ENCODE data around the gene PDZD2.
"Not testable (repeated sequence)": the region's sequence is repeated elsewhere in the genome, so short reads cannot be mapped to it uniquely, and the experiment has no call there.

The PDZD2 gene

DNA sequence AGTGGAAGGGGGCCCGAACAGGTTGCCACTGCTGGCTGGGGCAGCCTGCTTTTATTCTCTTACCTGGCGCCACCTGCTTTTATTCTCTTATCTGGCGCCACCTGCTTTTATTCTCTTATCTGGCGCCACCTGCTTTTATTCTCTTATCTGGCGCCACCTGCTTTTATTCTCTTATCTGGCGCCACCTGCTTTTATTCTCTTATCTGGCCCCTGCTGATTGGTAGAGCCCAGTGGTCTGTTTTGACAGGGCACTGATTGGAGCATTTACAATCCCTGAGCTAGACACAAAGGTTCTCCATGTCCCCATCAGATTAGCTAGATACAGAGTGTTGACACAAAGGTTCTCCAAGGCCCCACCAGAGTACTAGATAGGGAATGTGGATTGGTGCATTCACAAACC, 52.5 kb downstream of the PDZD2 start:
- H3K27ac Mint-ChIP-seq, H3K4me3 Mint-ChIP-seq: not testable (repeated sequence)

DNA sequence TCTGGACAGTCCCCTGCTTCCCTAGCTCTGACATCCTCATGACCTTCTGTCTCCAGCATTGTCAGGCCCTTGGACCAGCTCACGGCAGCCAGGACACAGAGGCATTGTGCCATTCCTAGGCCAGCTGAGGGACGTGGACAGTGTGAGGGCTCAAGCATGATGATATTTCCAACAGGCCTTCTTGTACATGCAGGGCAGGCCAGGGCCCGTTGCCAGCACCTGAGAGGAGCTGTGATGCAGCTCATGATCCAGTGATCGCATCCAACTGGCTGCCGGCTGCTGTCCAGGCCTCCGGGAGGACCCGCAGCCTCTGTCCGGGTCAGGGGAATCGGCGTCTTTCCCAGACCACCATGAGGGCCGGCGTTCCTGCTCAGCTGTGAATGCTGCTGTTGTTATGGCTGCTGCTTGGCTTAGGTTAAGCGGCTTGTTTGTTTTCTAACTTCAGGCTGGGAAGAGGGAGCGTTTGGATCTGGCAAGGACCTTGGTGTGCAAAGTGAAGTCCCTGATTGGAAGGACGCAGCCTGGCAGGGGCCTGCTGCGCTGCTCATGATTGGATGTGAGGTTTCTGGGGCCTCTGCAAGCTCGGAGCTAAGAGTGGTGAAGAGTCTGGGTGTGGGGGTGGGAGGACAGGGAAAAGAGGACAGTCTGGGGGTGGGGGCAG, 53.8 kb downstream of the PDZD2 start:
- Mint-ChIP-seq H3K27ac (no peak overlapping the region), H3K36me3 (ENCODE audit: low read depth) (no peaks in the 10 kb centered on the region), H3K4me1 (ENCODE audit: low read depth) (no peaks in the 10 kb centered on the region), H3K4me3 (no peak overlapping the region), H3K27me3 (no peaks in the 10 kb centered on the region), H3K9me3 (no peaks in the 10 kb centered on the region)
- no peak for DNase-seq

More for the DNA sequence above, 52.5 kb downstream of the PDZD2 start:
- DNase-seq; H3K27me3 Mint-ChIP-seq; H3K4me1 Mint-ChIP-seq (ENCODE audit: low read depth); H3K9me3 Mint-ChIP-seq; H3K36me3 Mint-ChIP-seq (ENCODE audit: low read depth): not testable (repeated sequence)

DNA sequence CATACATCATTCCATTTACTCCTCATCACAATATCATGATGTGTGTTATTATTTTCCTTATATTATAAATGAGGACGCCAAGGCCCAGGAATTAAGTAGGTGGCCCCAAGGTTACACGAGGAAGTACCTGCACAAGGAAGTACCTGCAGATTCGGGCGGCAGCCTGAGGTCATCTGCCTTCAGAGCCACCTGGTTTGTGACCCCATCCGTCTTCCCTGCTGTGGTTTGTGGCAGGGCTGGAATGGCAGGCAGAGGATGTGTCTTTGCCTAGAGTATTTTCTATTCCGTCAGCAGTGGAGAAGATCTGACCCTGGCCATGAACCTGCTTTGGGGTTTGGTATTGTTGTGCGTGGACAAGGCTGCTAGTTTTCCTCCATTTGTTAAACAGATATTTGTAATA, 59.7 kb downstream of the PDZD2 start:
- H3K27ac Mint-ChIP-seq = no peak overlapping the region
- H3K9me3 Mint-ChIP-seq = no peaks in the 10 kb centered on the region
- no peak overlapping the region for H3K4me3 Mint-ChIP-seq
- no peaks in the 10 kb centered on the region for H3K4me1 Mint-ChIP-seq (ENCODE audit: low read depth)
- no peak for DNase-seq
- H3K27me3 Mint-ChIP-seq = peaks cover 3% of the 10 kb centered on the region
- H3K36me3 Mint-ChIP-seq (ENCODE audit: low read depth) = no peaks in the 10 kb centered on the region

DNA sequence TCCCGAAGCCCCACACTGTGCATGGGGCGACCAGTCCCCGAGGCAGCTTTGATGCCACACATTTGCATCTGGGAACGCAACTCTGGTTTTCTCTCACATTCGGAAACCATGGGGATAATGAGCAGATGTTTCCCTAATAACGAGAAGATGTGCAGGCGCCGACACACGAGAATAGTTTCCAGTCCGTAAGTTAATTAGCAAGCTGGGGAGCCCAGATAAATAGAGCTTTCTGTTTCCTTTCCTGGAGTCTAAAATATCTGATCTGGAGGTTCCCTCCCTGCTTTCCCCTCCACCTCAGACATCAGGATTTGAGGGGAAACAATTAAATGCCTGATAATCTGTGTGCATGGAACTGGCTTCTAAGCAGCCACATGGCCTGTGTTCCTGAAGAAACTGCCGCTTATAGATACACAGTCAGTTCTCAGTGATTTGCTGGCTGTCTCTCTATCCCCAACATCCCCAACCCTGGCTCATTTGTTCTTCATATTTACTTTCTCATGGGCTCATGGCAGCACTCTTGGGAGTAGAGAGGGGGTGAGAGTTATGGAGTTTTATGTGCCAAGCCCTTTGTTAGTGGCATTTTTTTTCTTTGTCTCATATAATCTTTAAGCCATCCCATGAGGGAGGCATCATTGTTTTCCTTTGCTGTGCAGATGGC, 62.8 kb downstream of the PDZD2 start:
- H3K27ac Mint-ChIP-seq = no peak overlapping the region
- H3K36me3 Mint-ChIP-seq (ENCODE audit: low read depth) = no peaks in the 10 kb centered on the region
- H3K4me3 Mint-ChIP-seq = no peak overlapping the region
- H3K27me3 Mint-ChIP-seq = peaks cover 3% of the 10 kb centered on the region
- no peaks in the 10 kb centered on the region for H3K9me3 Mint-ChIP-seq
- H3K4me1 Mint-ChIP-seq (ENCODE audit: low read depth) = no peaks in the 10 kb centered on the region
- no peak for DNase-seq

DNA sequence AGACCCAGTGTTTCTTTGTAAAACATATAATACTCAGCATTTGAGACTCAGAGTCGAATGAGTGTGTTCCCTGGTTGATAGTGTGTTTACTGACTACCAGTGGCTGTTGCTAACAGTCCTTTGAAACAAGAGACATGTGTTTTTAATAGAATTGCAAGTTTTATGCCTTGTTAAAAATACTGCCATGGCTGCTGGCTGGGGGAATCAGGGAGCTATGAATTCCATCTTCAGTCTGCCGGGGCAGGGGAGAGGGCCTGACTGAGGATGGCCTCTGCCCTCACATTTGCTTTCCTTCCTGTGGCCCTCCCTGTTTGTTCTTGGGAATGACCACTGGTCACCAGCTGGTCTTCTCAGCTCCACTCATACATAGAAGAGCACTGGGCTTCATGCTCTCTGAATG, 63.8 kb downstream of the PDZD2 start:
- Mint-ChIP-seq H3K4me3 (no peak overlapping the region), H3K36me3 (ENCODE audit: low read depth) (no peaks in the 10 kb centered on the region), H3K27me3 (peaks cover 3% of the 10 kb centered on the region), H3K27ac (no peak overlapping the region), H3K4me1 (ENCODE audit: low read depth) (no peaks in the 10 kb centered on the region), H3K9me3 (no peaks in the 10 kb centered on the region)
- DNase-seq = no peak

DNA sequence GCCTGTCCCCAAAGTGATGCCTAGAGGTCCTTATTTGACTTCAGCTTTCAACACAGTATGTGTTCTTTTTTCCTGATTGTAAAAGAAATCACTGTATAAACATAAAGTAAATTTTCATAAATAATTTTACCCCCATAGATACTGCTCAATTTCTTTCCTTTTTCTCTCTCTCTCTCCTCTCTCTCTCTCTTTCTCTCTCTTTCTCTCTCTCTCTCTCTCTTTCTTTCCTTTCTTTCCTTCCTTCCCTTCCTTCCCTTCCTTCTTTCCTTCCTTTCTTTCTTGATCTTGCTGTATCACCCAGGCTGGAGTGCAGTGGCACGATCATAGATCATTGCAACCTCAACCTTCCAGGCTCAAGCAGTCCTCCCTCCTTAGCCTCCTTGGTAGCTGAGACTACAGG, 64.8 kb downstream of the PDZD2 start:
- peaks cover 3% of the 10 kb centered on the region for H3K27me3 Mint-ChIP-seq
- no peak overlapping the region for H3K4me3 Mint-ChIP-seq
- H3K36me3 Mint-ChIP-seq (ENCODE audit: low read depth) = no peaks in the 10 kb centered on the region
- H3K27ac Mint-ChIP-seq = no peak overlapping the region
- H3K4me1 Mint-ChIP-seq (ENCODE audit: low read depth) = no peaks in the 10 kb centered on the region
- no peaks in the 10 kb centered on the region for H3K9me3 Mint-ChIP-seq
- no peak for DNase-seq

DNA sequence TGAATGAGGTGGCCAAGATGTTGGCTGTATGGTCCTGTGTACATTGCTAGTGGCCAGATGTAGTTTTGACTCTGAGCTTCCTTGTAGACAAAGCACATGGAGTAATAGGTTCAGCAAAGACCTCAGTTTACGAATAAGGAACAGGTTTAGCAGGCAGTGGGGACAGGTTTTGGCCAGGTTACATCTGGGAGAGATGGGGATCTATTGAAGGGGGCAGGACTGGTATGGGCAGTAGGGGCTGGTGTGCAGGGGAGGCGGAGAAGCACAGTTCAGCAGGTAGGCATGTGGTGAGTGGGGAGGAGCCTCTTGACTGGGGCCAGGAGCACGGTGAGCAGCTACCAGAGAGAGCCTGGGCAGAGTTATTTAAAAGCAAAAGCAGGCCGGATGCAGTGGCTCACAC, 67.3 kb downstream of the PDZD2 start:
- Mint-ChIP-seq H3K9me3 (no peaks in the 10 kb centered on the region), H3K4me3 (no peak overlapping the region), H3K36me3 (ENCODE audit: low read depth) (no peaks in the 10 kb centered on the region), H3K27me3 (peaks cover 3% of the 10 kb centered on the region), H3K4me1 (ENCODE audit: low read depth) (no peaks in the 10 kb centered on the region), H3K27ac (no peak overlapping the region)
- DNase-seq = no peak

DNA sequence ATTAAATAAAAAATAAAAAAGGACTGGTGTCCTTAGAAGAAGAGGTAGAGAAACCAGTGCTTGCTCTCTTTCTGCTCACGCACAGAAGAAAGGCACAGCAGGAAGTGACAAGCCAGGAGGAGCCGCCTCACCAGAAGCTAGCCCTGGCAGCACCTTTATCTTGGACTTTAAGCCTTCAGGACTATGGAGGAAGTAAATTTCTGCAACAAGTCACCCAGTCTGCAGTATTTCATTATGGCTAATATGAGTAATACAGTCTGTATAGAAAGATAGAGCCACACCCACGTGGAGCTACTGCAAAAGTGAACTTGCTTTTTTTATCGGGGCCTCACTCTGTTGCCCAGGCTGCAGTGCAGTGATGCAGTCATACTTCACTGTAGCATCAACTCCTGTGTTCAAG, 68.4 kb downstream of the PDZD2 start:
- Mint-ChIP-seq H3K36me3 (ENCODE audit: low read depth) (no peaks in the 10 kb centered on the region), H3K9me3 (no peaks in the 10 kb centered on the region), H3K27ac (no peak overlapping the region), H3K27me3 (peaks cover 3% of the 10 kb centered on the region), H3K4me3 (no peak overlapping the region), H3K4me1 (ENCODE audit: low read depth) (no peaks in the 10 kb centered on the region)
- DNase-seq = no peak

DNA sequence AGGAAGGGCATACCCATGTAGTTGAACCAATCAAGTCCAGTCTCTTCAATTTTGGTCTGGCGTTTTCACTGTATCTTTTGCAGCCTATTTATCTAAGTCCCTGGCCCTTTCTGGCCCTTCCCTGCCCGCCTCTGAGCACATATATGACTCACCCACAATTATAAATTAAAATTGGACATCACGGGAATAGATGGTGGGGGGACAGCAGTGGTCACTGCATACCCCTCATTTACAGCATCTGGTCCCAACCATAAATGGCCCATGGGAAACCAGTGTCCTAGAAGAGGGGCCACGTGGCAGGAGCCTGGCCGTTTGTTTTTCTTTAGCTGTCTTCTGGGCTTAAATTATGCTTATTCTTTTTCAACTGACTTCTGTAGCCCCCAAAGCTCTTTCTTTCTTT, 69.2 kb downstream of the PDZD2 start:
- no peaks in the 10 kb centered on the region for H3K9me3 Mint-ChIP-seq
- H3K27me3 Mint-ChIP-seq = peaks cover 2% of the 10 kb centered on the region
- no peak for DNase-seq
- no peak overlapping the region for H3K27ac Mint-ChIP-seq
- H3K4me3 Mint-ChIP-seq = no peak overlapping the region
- H3K4me1 Mint-ChIP-seq (ENCODE audit: low read depth) = no peaks in the 10 kb centered on the region
- no peaks in the 10 kb centered on the region for H3K36me3 Mint-ChIP-seq (ENCODE audit: low read depth)

DNA sequence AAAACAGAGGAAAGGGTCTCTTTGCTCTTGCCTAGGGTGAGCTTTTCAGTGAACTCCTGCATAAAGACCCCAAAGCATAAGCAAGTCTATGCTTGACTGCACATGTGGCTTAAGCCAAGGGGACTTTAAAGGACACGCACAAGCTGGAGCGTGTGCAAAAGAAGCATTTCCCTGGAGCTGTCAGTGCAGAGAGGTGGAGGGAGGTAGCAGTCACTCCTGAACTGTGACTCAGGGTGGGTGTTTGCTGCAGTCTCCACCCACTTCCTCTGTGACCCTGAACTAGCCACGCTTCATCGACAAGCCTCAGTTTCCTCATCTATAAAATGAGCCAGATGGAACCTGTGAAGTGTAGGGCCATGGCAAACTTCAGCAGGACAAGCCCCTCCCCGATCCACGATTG, 72.4 kb downstream of the PDZD2 start:
- Mint-ChIP-seq H3K36me3 (ENCODE audit: low read depth) (no peaks in the 10 kb centered on the region), H3K4me1 (ENCODE audit: low read depth) (no peaks in the 10 kb centered on the region), H3K27ac (no peak overlapping the region), H3K4me3 (no peak overlapping the region), H3K9me3 (no peaks in the 10 kb centered on the region), H3K27me3 (no peaks in the 10 kb centered on the region)
- DNase-seq = no peak

DNA sequence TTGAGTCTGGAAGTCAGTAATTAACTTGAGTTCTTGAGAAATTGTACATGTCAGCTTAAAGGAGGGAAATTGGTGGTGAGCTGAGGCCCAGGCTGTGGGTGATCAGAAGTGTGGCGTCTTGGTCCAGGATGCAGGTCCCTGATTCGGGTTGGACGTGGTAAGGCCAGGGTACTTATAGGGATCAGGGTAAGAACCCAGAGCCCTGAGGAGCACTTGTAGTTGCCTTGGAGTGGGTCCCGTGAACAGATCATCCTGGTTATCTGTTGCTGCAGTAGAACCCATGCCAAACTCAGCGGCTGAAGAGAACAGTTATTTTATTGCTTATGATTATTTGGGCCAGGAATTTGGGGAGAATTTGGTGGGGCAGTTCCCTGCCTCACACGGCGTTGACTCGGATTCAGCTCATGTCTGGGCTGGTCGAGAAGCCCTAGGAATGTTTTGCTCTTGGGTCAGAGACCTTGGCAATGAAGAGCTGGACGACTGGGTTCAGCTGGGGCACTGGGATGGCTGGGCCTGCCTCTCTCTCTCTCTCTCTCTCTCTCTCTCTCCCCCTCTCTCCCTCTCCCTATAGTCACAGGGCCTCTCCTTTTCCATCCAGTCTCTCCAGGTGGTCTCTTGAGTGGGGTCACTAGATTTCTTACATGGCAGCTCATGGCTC, 73.1 kb downstream of the PDZD2 start:
- Mint-ChIP-seq H3K27ac (no peak overlapping the region), H3K36me3 (ENCODE audit: low read depth) (no peaks in the 10 kb centered on the region), H3K4me3 (no peak overlapping the region), H3K9me3 (no peaks in the 10 kb centered on the region), H3K27me3 (no peaks in the 10 kb centered on the region), H3K4me1 (ENCODE audit: low read depth) (no peaks in the 10 kb centered on the region)
- DNase-seq = no peak

DNA sequence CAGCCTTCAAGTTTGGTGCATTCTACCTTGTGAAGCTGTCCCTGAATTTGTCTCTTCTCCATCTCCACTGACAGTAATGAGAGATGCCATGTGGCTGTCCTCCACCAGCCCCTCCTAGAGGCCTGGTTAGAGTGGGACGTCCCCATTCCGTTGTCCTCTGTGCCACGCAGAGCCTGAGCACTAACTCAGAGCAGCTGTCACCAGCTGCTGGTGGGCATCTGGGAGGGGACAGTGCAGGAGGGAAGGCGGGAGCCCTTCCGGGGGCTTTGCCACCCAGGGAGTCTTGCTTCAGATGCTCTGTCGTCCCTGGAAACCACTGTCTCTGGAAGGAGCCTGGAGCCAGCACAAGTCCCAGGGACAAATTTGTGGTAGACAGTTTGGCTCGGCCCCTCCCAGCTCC, 78.6 kb downstream of the PDZD2 start:
- H3K9me3 Mint-ChIP-seq = no peaks in the 10 kb centered on the region
- H3K4me1 Mint-ChIP-seq (ENCODE audit: low read depth) = peaks cover 5% of the 10 kb centered on the region
- no peaks in the 10 kb centered on the region for H3K36me3 Mint-ChIP-seq (ENCODE audit: low read depth)
- no peak overlapping the region for H3K4me3 Mint-ChIP-seq
- H3K27me3 Mint-ChIP-seq = peaks cover 3% of the 10 kb centered on the region
- no peak for DNase-seq
- H3K27ac Mint-ChIP-seq = no peak overlapping the region

DNA sequence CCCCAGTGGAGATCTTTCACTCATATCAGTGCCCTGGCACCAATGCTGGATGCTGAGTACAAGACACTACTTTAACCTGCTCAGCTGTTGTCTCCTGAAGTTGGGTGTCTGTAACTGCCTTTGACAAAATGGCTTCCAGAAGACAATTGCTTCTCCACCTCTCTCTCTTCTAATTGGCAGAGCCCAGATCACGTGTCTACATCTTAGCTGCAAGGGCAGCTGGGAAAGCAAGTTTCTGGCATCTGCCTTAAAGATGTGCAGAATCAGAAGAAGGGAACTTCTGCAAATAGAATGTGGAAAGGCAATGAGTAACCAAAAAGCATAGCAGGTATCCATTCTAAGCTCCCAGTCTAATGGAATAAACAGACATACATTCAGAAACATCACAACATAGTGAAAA, 81.1 kb downstream of the PDZD2 start:
- H3K27ac Mint-ChIP-seq = no peak overlapping the region
- DNase-seq = no peak
- no peak overlapping the region for H3K4me3 Mint-ChIP-seq

DNA sequence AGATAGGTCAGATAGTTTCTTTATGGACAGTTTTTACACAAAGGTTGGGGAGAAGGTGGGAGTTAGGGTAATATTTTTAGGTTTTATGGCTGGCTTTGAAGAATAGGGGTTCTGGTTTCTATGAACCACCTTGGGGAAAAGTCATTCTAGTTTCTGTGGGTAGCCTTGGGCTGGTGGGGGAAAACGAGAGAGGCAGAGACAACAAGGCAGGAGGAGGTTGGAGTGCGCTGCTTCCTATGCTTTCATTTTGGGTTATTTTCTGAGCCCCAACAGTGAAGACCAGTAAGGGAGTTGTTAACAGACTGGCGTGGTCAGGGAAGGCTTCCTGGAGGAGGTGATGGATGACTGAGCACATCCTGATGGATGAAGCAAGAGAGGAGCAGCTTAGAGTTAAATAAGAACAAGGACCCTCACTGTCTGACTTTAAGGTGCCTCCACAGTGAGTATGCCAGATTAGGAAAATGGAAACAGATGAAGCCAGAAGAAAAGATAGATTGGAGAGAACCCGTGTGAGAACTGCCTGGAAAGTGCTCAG, 81.9 kb downstream of the PDZD2 start:
- no peak overlapping the region for H3K4me3 Mint-ChIP-seq
- no peak overlapping the region for H3K27ac Mint-ChIP-seq
- no peak for DNase-seq
- H3K4me1 Mint-ChIP-seq (ENCODE audit: low read depth) = peaks cover 5% of the 10 kb centered on the region
- H3K36me3 Mint-ChIP-seq (ENCODE audit: low read depth) = no peaks in the 10 kb centered on the region
- no peaks in the 10 kb centered on the region for H3K9me3 Mint-ChIP-seq
- peaks cover 5% of the 10 kb centered on the region for H3K27me3 Mint-ChIP-seq

More for the DNA sequence above, 81.1 kb downstream of the PDZD2 start:
- Mint-ChIP-seq H3K36me3 (ENCODE audit: low read depth) (no peaks in the 10 kb centered on the region), H3K4me1 (ENCODE audit: low read depth) (peaks cover 5% of the 10 kb centered on the region), H3K27me3 (peaks cover 5% of the 10 kb centered on the region), H3K9me3 (no peaks in the 10 kb centered on the region)

DNA sequence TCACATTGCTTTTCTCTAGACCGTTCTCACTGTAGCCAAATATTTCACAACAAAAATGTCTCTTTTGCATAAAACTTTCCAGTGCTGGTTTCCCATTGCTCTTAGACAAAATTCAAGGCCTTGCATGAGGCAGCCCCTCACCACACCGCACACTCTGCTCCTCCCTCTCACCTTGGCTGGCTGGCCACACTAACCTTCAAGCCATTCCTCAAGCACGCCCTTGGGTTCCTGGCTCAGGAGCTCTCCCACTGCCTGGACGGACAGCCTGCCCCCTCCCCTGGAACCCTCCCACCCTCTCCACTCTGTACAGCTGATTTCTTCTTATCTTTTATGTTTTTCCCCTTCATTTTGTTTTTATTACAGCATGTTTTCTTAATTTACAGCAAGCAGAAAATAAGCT, 83.2 kb downstream of the PDZD2 start:
- no peak for DNase-seq
- no peaks in the 10 kb centered on the region for H3K9me3 Mint-ChIP-seq
- no peak overlapping the region for H3K27ac Mint-ChIP-seq
- H3K27me3 Mint-ChIP-seq = peaks cover 5% of the 10 kb centered on the region
- peaks cover 5% of the 10 kb centered on the region for H3K4me1 Mint-ChIP-seq (ENCODE audit: low read depth)
- no peaks in the 10 kb centered on the region for H3K36me3 Mint-ChIP-seq (ENCODE audit: low read depth)
- H3K4me3 Mint-ChIP-seq = no peak overlapping the region
